Endothelial cell of umbilical vein (primary cell): ENCODE measurements around the gene CDC20. TPM values are rescaled to one million over a fixed set of nuclear protein-coding genes. Genes with fewer than 3 reads are reported as not detected.

Source experiments
- BruUV-seq: library from RNA; stranded (reverse); fragments of 400-500 nt; replicated peaks from 2 replicates; lab custom pipeline; 2021; lab: Mats Ljungman, UMichigan
- CTCF ChIA-PET: fragments of 300-600, 350-600 bp; sonication (Branson Sonifier 250); formaldehyde crosslinking; loops from one replicate; lab custom pipeline; 2021; ENCODE audit warnings: antibody characterized with exemption, inconsistent platforms; lab: Charles Lee
- POLR2A ChIA-PET: fragments of 300-600, 350-600 bp; sonication (Branson Sonifier 250); formaldehyde crosslinking; loops from one replicate; lab custom pipeline; 2021; ENCODE audit warnings: antibody characterized with exemption, inconsistent platforms; lab: Charles Lee
- DNase-seq: peaks from one replicate; pipeline ENCODE4 v3.0.0-alpha.2; 2011; ENCODE audit warnings: low read depth, low spot score
- FAIRE-seq: peaks from 2 replicates; lab custom pipeline; 2011; peaks lifted over from hg19 to GRCh38; lab: Jason Lieb, UNC
- H2AFZ ChIP-seq: 2 replicates; pipeline ENCODE4 v1.6.0; 2012; ENCODE audit warnings: low read depth, low read length, control low read depth, inconsistent platforms
- H3K27ac ChIP-seq: 2 replicates; pipeline ENCODE4 v1.5.1; 2011; ENCODE audit warnings: low read depth, mild to moderate bottlenecking, control low read depth, low read length, moderate library complexity; ENCODE audit not compliant: insufficient read depth
- H3K27me3 ChIP-seq, 2 experiments: 2 replicates each; pipeline versions ENCODE4 v1.6.0 to v1.6.1; 2011; ENCODE audit warnings: low read length in 2 of 2, mixed read lengths in 1 of 2; ENCODE audit not compliant: control insufficient read depth in 2 of 2, insufficient read depth in 2 of 2
- H3K36me3 ChIP-seq, 2 experiments: 2 replicates in 1 of 2; 3 replicates in 1 of 2; pipeline ENCODE4 v1.5.1; 2011; ENCODE audit warnings: low read length in 2 of 2, mild to moderate bottlenecking in 1 of 2, moderate library complexity in 1 of 2; ENCODE audit not compliant: control insufficient read depth in 2 of 2, insufficient read depth in 2 of 2; ENCODE audit errors: extremely low read depth in 1 of 2
- H3K4me1 ChIP-seq: 3 replicates; pipeline ENCODE4 v1.5.1; 2011; ENCODE audit warnings: mild to moderate bottlenecking, low read length; ENCODE audit not compliant: control insufficient read depth, insufficient read depth; ENCODE audit errors: extremely low read depth
- H3K4me2 ChIP-seq: 2 replicates; pipeline ENCODE4 v1.6.1; 2011; ENCODE audit warnings: low read length, control low read depth, mixed read lengths; ENCODE audit not compliant: insufficient read depth
- H3K4me3 ChIP-seq, 3 experiments: fragments of 200-600 bp in 1 of 3; sonication (generic), shearing (Covaris generic) in 1 of 3; replicated peaks in 1 of 3; 2 replicates each; pipeline ENCODE4 v1.5.1; 2011 to 2016; ENCODE audit warnings: control low read depth in 3 of 3, low read length in 3 of 3, mild to moderate bottlenecking in 2 of 3, inconsistent platforms in 1 of 3, low read depth in 1 of 3, moderate library complexity in 1 of 3; ENCODE audit not compliant: insufficient read depth in 1 of 3
- H3K79me2 ChIP-seq: 2 replicates; pipeline ENCODE4 v1.6.0; 2012; ENCODE audit warnings: low read length, inconsistent platforms; ENCODE audit not compliant: control insufficient read depth, insufficient read depth
- H3K9ac ChIP-seq: replicated peaks from 2 replicates; pipeline ENCODE3; 2011; ENCODE audit warnings: low read length, control low read depth; ENCODE audit not compliant: insufficient read depth; ENCODE audit errors: extremely low read depth
- H3K9me1 ChIP-seq: replicated peaks from 3 replicates; pipeline ENCODE4 v1.6.0; 2011; ENCODE audit warnings: mild to moderate bottlenecking, low read length; ENCODE audit not compliant: control insufficient read depth, insufficient read depth; ENCODE audit errors: extremely low read depth
- H3K9me3 ChIP-seq: replicated peaks from 2 replicates; pipeline ENCODE4 v1.5.1; 2012; ENCODE audit warnings: low read length, inconsistent platforms; ENCODE audit not compliant: control insufficient read depth, insufficient read depth
- H4K20me1 ChIP-seq: replicated peaks from 2 replicates; pipeline ENCODE3; 2011; ENCODE audit warnings: mild to moderate bottlenecking, low read length; ENCODE audit not compliant: control insufficient read depth, insufficient read depth; ENCODE audit errors: extremely low read depth
- CTCF ChIP-seq, 2 donors: IDR thresholded peaks; 1 replicate in 1 of 2; 2 replicates in 1 of 2; pipeline ENCODE4 v1.5.1; 2011; ENCODE audit warnings: low read length in 2 of 2, mild to moderate bottlenecking in 2 of 2, moderate library complexity in 2 of 2, control low read depth in 1 of 2, inconsistent platforms in 1 of 2, low read depth in 1 of 2; ENCODE audit not compliant: insufficient read depth in 1 of 2; ENCODE audit errors: extremely low read depth in 1 of 2
- EZH2 ChIP-seq: IDR thresholded peaks from 2 replicates; pipeline ENCODE4 v1.6.1; 2012; ENCODE audit warnings: borderline replicate concordance, low read depth, mild to moderate bottlenecking, moderate library complexity, low read length, inconsistent platforms; ENCODE audit not compliant: severe bottlenecking
- GATA2 ChIP-seq: IDR thresholded peaks from 2 replicates; pipeline ENCODE4 v1.7.0; 2011; ENCODE audit warnings: low read depth, mild to moderate bottlenecking, moderate library complexity, mixed read lengths, low read length; ENCODE audit not compliant: insufficient read length, insufficient read depth
- JUN ChIP-seq: IDR thresholded peaks from 2 replicates; pipeline ENCODE4 v1.6.1; 2011; ENCODE audit warnings: borderline replicate concordance, low read depth; ENCODE audit not compliant: insufficient read length, insufficient read depth
- MYC ChIP-seq: IDR thresholded peaks from one replicate; pipeline ENCODE4 v1.6.1; 2011; ENCODE audit warnings: mild to moderate bottlenecking, low read depth, low read length
- POLR2AphosphoS5 ChIP-seq: IDR thresholded peaks from 2 replicates; pipeline ENCODE4 v1.6.1; 2012; ENCODE audit warnings: low read depth, mild to moderate bottlenecking, control low read depth, low read length, moderate library complexity; ENCODE audit not compliant: insufficient read depth
- dilution Hi-C: fragments of 300-500 bp; cut with MboI; formaldehyde crosslinking; loops from one replicate; pipeline ENCODE4 v1.15.0; 2019; ENCODE audit warnings: low sequenced_read_pairs; ENCODE audit not compliant: extremely low pct_ligation_motif_present
- intact Hi-C: fragments of 100-400 bp; cut with micrococcal nuclease; formaldehyde crosslinking; loops from one replicate; pipeline ENCODE4 v1.10.0; 2022
- polyA plus RNA-seq, 4 experiments: library from polyadenylated mRNA; depleted of rRNA in 3 of 4; stranded (reverse) in 3 of 4; unstranded in 1 of 4; fragments of >200 nt; gene quantifications; 2 replicates each; pipeline versions ENCODE4 v1.2.1 to v1.2.3, GENCODE V29; 2011 to 2012; ENCODE audit warnings: missing spikeins in 1 of 4
- total RNA-seq: library from RNA; stranded (reverse); gene quantifications from 2 replicates; pipeline ENCODE4 v1.2.3, GENCODE V29; 2021

CDC20 gene
- total and polyA plus RNA-seq, 2 donors (not counting 3 experiments of a cell fraction or from before 2014, with no cell fraction given), result 129 to 170 TPM

- FAIRE-seq, result no peak
Observed at GRCh38 chr1:43337588-43337987, 21.2 kb upstream of the CDC20 start, which contains the start of gene MPL. MPL (plus strand) TSS chr1:43337818; CDS start chr1:43337849, 31 bp downstream.

More at GRCh38 chr1:43337588-43337987, 21.2 kb upstream of the CDC20 start, which contains the start of gene MPL:
- intact Hi-C loops (no loop called here), dilution Hi-C loops (no loop called here)
- TF ChIP-seq EZH2 (no peak), JUN (no peak), MYC (no peak), GATA2 (no peak), POLR2AphosphoS5 (no peak), CTCF (IDR thresholded peaks at IDR 0.05; ENCODE audit: extremely low read depth in 1 of 2, insufficient read depth in 1 of 2, low read depth in 1 of 2, low read length in 2 of 2) (no peak)
- Histone ChIP-seq H3K79me2 (no peaks in the 10 kb centered on the region), H3K9ac (no peak within 1 kb of the TSS), H3K9me1 (no peaks in the 10 kb centered on the region), H3K27ac (no peak within 1 kb of the TSS), H2AFZ (no peak within 1 kb of the TSS), H3K4me2 (no peak within 1 kb of the TSS), H3K4me1 (no peaks in the 10 kb centered on the region), H3K36me3 (no peaks in the 10 kb centered on the region), H3K4me3 (no peak within 1 kb of the TSS), H4K20me1 (no peaks in the 10 kb centered on the region), H3K27me3 (peaks cover 0 to 2% of the 10 kb centered on the region in 2 experiments), H3K9me3 (no peaks in the 10 kb centered on the region)
- no TSS peak for BruUV-seq
- DNase-seq, result no peak
- ChIA-PET CTCF (no interaction called here), POLR2A (no interaction called here)
